K562 (cell line): ENCODE results near the gene LASP1NB.
"Not testable (repeated sequence)": the region's sequence is repeated elsewhere in the genome, so short reads cannot be mapped to it uniquely, and the experiment has no call there.

Source experiments
- EP300 ChIP-seq: IDR thresholded peaks from 2 replicates; pipeline ENCODE4 v1.6.1; 2012; ENCODE audit warnings: low read length, improper control_type of control experiment
- FOXJ3 ChIP-seq: sonication (generic); formaldehyde crosslinking; IDR thresholded peaks from 2 replicates; pipeline ENCODE4 v1.4.0; 2020; ENCODE audit warnings: mild to moderate bottlenecking, missing genetic modification reagents
- MAFK ChIP-seq: IDR thresholded peaks from 2 replicates; pipeline ENCODE4 v1.6.1; 2011; ENCODE audit warnings: low read length, improper control_type of control experiment
- NR2F6 ChIP-seq: fragments of 450-650 bp; formaldehyde crosslinking; IDR thresholded peaks from 2 replicates; pipeline ENCODE4 v1.4.0; 2020; ENCODE audit warnings: mild to moderate bottlenecking
- POLR2A ChIP-seq: fragments of 450-650 bp; conservative IDR thresholded peaks from 2 replicates; pipeline ENCODE4 v1.6.1; 2016
- RBBP5 ChIP-seq: fragments of 200-600 bp; sonication (generic); IDR thresholded peaks from 2 replicates; pipeline ENCODE4 v1.6.1; 2012; ENCODE audit warnings: borderline replicate concordance, mild to moderate bottlenecking, low read length, control low read depth, inconsistent platforms; ENCODE audit not compliant: insufficient read depth, poor library complexity, severe bottlenecking
- SP1 ChIP-seq: sonication (generic); formaldehyde crosslinking; IDR thresholded peaks from 2 replicates; pipeline ENCODE4 v1.8.1; 2022; ENCODE audit warnings: mild to moderate bottlenecking, missing genetic modification reagents
- ZNF274 ChIP-seq: IDR thresholded peaks from 2 replicates; pipeline ENCODE4 v1.6.1; 2011; ENCODE audit warnings: low read depth, mild to moderate bottlenecking, low read length, moderate library complexity, borderline replicate concordance
- ZZZ3 ChIP-seq: fragments of 450-650 bp; IDR thresholded peaks from 2 replicates; pipeline ENCODE4 v1.6.1; 2016; ENCODE audit warnings: antibody characterized with exemption, mild to moderate bottlenecking, moderate library complexity
- TF ChIP-seq, protein P1 (sequence below): fragments of 450-650 bp; IDR thresholded peaks from 2 replicates; pipeline ENCODE4 v1.7.0; 2016; ENCODE audit warnings: borderline replicate concordance
- TF ChIP-seq, protein P2 (sequence below), 3 experiments: IDR thresholded peaks in 2 of 3; conservative IDR thresholded peaks in 1 of 3; 2 replicates each; pipeline ENCODE4 v1.5.1; 2011 to 2012; ENCODE audit warnings: low read length in 3 of 3, mild to moderate bottlenecking in 3 of 3, control low read depth in 2 of 3, improper control_type of control experiment in 1 of 3, inconsistent platforms in 1 of 3, low read depth in 1 of 3, mixed read lengths in 1 of 3, moderate library complexity in 1 of 3; ENCODE audit not compliant: insufficient read depth in 2 of 3
- TF ChIP-seq, protein P3 (sequence below): fragments of 250-450 bp; sonication (Bioruptor Pico); IDR thresholded peaks from 2 replicates; pipeline ENCODE4 v1.5.0; 2020; ENCODE audit warnings: mild to moderate bottlenecking, borderline replicate concordance

DNA sequence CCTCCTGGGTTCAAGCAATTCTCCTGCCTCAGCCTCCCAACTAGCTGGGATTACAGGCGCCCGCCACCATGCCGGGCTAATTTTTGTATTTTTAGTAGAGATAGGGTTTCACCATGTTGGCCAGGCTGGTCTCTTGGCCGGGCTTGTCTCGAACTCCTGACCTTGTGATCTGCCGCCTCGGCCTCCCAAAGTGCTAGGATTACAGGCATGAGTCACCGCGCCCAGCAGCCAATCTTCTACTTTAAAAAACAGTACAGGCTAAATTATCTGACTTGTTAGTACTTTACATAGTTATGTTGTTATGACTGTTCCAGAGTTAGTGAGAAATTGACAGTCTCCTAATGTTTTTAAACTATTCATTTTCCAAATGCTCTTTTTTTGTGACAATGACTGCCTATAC, 8.5 kb downstream of the LASP1NB start:
- not testable (repeated sequence) for TF ChIP-seq ZNF274; FOXJ3 (CRISPR knock-in tag); POLR2A; ZZZ3; RBBP5; EP300; MAFK; SP1 (CRISPR knock-in tag); NR2F6 (CRISPR knock-in tag)
- TF ChIP-seq, protein P1, sequence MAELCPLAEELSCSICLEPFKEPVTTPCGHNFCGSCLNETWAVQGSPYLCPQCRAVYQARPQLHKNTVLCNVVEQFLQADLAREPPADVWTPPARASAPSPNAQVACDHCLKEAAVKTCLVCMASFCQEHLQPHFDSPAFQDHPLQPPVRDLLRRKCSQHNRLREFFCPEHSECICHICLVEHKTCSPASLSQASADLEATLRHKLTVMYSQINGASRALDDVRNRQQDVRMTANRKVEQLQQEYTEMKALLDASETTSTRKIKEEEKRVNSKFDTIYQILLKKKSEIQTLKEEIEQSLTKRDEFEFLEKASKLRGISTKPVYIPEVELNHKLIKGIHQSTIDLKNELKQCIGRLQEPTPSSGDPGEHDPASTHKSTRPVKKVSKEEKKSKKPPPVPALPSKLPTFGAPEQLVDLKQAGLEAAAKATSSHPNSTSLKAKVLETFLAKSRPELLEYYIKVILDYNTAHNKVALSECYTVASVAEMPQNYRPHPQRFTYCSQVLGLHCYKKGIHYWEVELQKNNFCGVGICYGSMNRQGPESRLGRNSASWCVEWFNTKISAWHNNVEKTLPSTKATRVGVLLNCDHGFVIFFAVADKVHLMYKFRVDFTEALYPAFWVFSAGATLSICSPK = not testable (repeated sequence)
- TF ChIP-seq, protein P2, sequence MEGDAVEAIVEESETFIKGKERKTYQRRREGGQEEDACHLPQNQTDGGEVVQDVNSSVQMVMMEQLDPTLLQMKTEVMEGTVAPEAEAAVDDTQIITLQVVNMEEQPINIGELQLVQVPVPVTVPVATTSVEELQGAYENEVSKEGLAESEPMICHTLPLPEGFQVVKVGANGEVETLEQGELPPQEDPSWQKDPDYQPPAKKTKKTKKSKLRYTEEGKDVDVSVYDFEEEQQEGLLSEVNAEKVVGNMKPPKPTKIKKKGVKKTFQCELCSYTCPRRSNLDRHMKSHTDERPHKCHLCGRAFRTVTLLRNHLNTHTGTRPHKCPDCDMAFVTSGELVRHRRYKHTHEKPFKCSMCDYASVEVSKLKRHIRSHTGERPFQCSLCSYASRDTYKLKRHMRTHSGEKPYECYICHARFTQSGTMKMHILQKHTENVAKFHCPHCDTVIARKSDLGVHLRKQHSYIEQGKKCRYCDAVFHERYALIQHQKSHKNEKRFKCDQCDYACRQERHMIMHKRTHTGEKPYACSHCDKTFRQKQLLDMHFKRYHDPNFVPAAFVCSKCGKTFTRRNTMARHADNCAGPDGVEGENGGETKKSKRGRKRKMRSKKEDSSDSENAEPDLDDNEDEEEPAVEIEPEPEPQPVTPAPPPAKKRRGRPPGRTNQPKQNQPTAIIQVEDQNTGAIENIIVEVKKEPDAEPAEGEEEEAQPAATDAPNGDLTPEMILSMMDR (IDR thresholded peaks at IDR 0.05 in 2 of 3, conservative IDR thresholded peaks at IDR 0.05 in 1 of 3; ENCODE audit: insufficient read depth in 2 of 3, low read depth in 1 of 3, low read length in 3 of 3) = not testable (repeated sequence)
- TF ChIP-seq, protein P3, sequence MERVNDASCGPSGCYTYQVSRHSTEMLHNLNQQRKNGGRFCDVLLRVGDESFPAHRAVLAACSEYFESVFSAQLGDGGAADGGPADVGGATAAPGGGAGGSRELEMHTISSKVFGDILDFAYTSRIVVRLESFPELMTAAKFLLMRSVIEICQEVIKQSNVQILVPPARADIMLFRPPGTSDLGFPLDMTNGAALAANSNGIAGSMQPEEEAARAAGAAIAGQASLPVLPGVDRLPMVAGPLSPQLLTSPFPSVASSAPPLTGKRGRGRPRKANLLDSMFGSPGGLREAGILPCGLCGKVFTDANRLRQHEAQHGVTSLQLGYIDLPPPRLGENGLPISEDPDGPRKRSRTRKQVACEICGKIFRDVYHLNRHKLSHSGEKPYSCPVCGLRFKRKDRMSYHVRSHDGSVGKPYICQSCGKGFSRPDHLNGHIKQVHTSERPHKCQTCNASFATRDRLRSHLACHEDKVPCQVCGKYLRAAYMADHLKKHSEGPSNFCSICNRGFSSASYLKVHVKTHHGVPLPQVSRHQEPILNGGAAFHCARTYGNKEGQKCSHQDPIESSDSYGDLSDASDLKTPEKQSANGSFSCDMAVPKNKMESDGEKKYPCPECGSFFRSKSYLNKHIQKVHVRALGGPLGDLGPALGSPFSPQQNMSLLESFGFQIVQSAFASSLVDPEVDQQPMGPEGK (CRISPR knock-in tag) = not testable (repeated sequence)
